Subcutaneous adipose tissue (tissue), 4 donors: ENCODE measurements around the gene RBBP5. TPM values are rescaled to one million over a fixed set of nuclear protein-coding genes. Genes with fewer than 3 reads are reported as not detected.

Experiments used
- CTCF ChIP-seq: fragments of 450-650 bp; IDR thresholded peaks from one replicate; pipeline ENCODE4 v1.5.1; 2016; ENCODE audit warnings: low read depth, mild to moderate bottlenecking, control low read depth, antibody characterized with exemption, moderate library complexity
- total RNA-seq, 4 donors: library from RNA; depleted of rRNA; stranded (reverse); fragments of >200 nt; gene quantifications; one replicate each; pipeline ENCODE4 v1.1.0, GENCODE V29; 2016

Gene RBBP5
- 10 to 100 TPM; 13.8 to 25.5 (median 14.6) TPM for total RNA-seq

- TF ChIP-seq CTCF = no peak
These were observed at the start of gene RBBP5 for GRCh38 chr1:205121660-205122488. Gene RBBP5, minus strand, starts transcription at chr1:205121978. Its CDS starts 105 bp downstream, at chr1:205121873.

- no peak for TF ChIP-seq CTCF
These were observed 49.6 kb upstream of the RBBP5 start for GRCh38 chr1:205171369-205171768.

GRCh38 chr1:205170532-205171269, 48.9 kb upstream of the RBBP5 start:
- no peak for TF ChIP-seq CTCF

- no peak for TF ChIP-seq CTCF
These were observed 47.5 kb upstream of the RBBP5 start for GRCh38 chr1:205169248-205169647.

GRCh38 chr1:205168291-205168690, 46.5 kb upstream of the RBBP5 start:
- TF ChIP-seq CTCF = no peak

- no peak for TF ChIP-seq CTCF
These were observed 40.5 kb upstream of the RBBP5 start for GRCh38 chr1:205162301-205162700.

GRCh38 chr1:205161076-205161475, 39.3 kb upstream of the RBBP5 start:
- no peak for TF ChIP-seq CTCF
